ENCODE results near the gene CDKN2A. TPM values are rescaled to one million over a fixed set of nuclear protein-coding genes. Genes with fewer than 3 reads are reported as not detected.

The CDKN2A gene
- polyA plus RNA-seq, 6 donors from 2014 or later: 1.3 to 5.6 (median 4.6) TPM

- ATAC-seq (ENCODE audit: low read depth in 2 of 2) (no peak), DNase-seq (no peak)
- Mint-ChIP-seq H3K27me3 (peaks cover 61 to 81% (median 62%) of the 10 kb centered on the region in 3 donors), H3K27ac (no peak overlapping the region), H3K36me3 (peaks cover 0 to 7% of the 10 kb centered on the region in 2 donors), H3K4me3 (no peak overlapping the region), H3K4me1 (peaks cover 10 to 13% (median 12%) of the 10 kb centered on the region in 3 donors), H3K9me3 (peaks cover 0 to 15% (median 7%) of the 10 kb centered on the region in 7 donors)
Observed at GRCh38 chr9:21985964-21986667, 8.1 kb downstream of the CDKN2A start.

- ATAC-seq (ENCODE audit: low read depth in 2 of 2) (no peak), DNase-seq (no peak)
- Mint-ChIP-seq H3K4me1 (peaks cover 0 to 5% (median 1%) of the 10 kb centered on the region in 3 donors), H3K9me3 (peaks cover 0 to 7% (median 2%) of the 10 kb centered on the region in 7 donors), H3K4me3 (no peak overlapping the region), H3K27ac (no peak overlapping the region), H3K27me3 (peaks cover 55 to 75% (median 56%) of the 10 kb centered on the region in 3 donors), H3K36me3 (peaks cover 0 to 5% of the 10 kb centered on the region in 2 donors)
Observed at GRCh38 chr9:21984101-21984500, 10.1 kb downstream of the CDKN2A start.

- H3K4me3 Mint-ChIP-seq: no peak overlapping the region
- DNase-seq: no peak
- H3K9me3 Mint-ChIP-seq: peaks cover 0 to 7% (median 0%) of the 10 kb centered on the region in 7 donors
- H3K4me1 Mint-ChIP-seq: peaks cover 0 to 5% (median 1%) of the 10 kb centered on the region in 3 donors
- H3K27me3 Mint-ChIP-seq: peaks cover 55 to 75% (median 58%) of the 10 kb centered on the region in 3 donors
- peaks cover 0 to 11% of the 10 kb centered on the region in 2 donors for H3K36me3 Mint-ChIP-seq
- H3K27ac Mint-ChIP-seq: no peak overlapping the region
- peak; percentile 30 for ATAC-seq (ENCODE audit: low read depth in 2 of 2)
Observed at GRCh38 chr9:21983561-21983935, 10.6 kb downstream of the CDKN2A start.

- Mint-ChIP-seq H3K4me3 (no peak overlapping the region), H3K27me3 (peaks cover 52 to 74% (median 59%) of the 10 kb centered on the region in 3 donors), H3K27ac (no peak overlapping the region), H3K9me3 (peaks cover 0 to 7% (median 0%) of the 10 kb centered on the region in 7 donors), H3K36me3 (peaks cover 0 to 11% of the 10 kb centered on the region in 2 donors), H3K4me1 (peaks cover 0 to 5% (median 1%) of the 10 kb centered on the region in 3 donors)
- ATAC-seq (ENCODE audit: low read depth in 2 of 2): no peak
- DNase-seq: no peak
Observed at GRCh38 chr9:21982861-21983560, 11.2 kb downstream of the CDKN2A start.

DNA sequence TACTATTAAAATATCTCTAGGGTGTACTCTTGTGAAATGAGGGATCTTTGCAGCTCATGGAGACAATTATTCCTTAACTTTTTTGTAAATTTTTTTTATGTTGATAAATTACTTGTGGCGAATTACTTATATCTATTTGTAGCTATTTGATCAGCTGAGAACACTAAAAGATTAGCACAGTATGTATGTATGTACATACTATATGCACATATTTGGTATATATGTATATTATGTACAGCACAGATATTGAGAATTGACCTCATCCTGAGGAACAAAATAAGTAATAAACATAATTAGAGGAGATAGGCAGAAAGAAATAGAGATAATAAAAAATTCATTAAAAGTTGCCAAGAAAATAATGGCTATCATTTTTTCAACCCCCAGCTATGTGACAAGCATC, 11.8 kb downstream of the CDKN2A start:
- H3K36me3 Mint-ChIP-seq: peaks cover 0 to 11% of the 10 kb centered on the region in 2 donors
- peaks cover 0 to 7% (median 0%) of the 10 kb centered on the region in 7 donors for H3K9me3 Mint-ChIP-seq
- H3K27ac Mint-ChIP-seq: no peak overlapping the region
- peaks cover 0 to 5% (median 1%) of the 10 kb centered on the region in 3 donors for H3K4me1 Mint-ChIP-seq
- ATAC-seq (ENCODE audit: low read depth in 2 of 2): no peak
- peaks cover 53 to 75% (median 59%) of the 10 kb centered on the region in 3 donors for H3K27me3 Mint-ChIP-seq
- H3K4me3 Mint-ChIP-seq: no peak overlapping the region
- DNase-seq: no peak

- H3K4me3 Mint-ChIP-seq: peak overlapping the region in 3 of 8 donors; percentile 20 to 80 (median 57)
- H3K27me3 Mint-ChIP-seq: peaks cover 68 to 78% (median 78%) of the 10 kb centered on the region in 3 donors
- peaks cover 0 to 30% (median 9%) of the 10 kb centered on the region in 7 donors for H3K9me3 Mint-ChIP-seq
- DNase-seq: no peak
- ATAC-seq (ENCODE audit: low read depth in 2 of 2): no peak
- H3K27ac Mint-ChIP-seq: no peak overlapping the region
- H3K4me1 Mint-ChIP-seq: peaks cover 16 to 32% (median 29%) of the 10 kb centered on the region in 3 donors
- peaks cover 3 to 28% of the 10 kb centered on the region in 2 donors for H3K36me3 Mint-ChIP-seq
Observed at GRCh38 chr9:21976334-21976875, 17.8 kb downstream of the CDKN2A start.

- DNase-seq: peak; percentile 31
- Mint-ChIP-seq H3K27me3 (peaks cover 78 to 86% (median 83%) of the 10 kb centered on the region in 3 donors), H3K4me3 (peak overlapping the region; percentile 75 to 94 (median 89)), H3K9me3 (peaks cover 0 to 40% (median 19%) of the 10 kb centered on the region in 7 donors), H3K27ac (peak overlapping the region in 4 of 6 donors; percentile 9 to 94 (median 68)), H3K4me1 (peaks cover 20 to 32% (median 31%) of the 10 kb centered on the region in 3 donors), H3K36me3 (peaks cover 3 to 37% of the 10 kb centered on the region in 2 donors)
- ATAC-seq (ENCODE audit: low read depth in 2 of 2): peak; percentile 55 to 68
Observed at GRCh38 chr9:21974722-21975409, 19.3 kb downstream of the CDKN2A start.

GRCh38 chr9:21974343-21974721, 19.9 kb downstream of the CDKN2A start:
- ATAC-seq (ENCODE audit: low read depth in 2 of 2): no peak
- Mint-ChIP-seq H3K27ac (peak overlapping the region in 5 of 6 donors; percentile 63 to 84 (median 72)), H3K9me3 (peaks cover 0 to 42% (median 23%) of the 10 kb centered on the region in 7 donors)

DNA sequence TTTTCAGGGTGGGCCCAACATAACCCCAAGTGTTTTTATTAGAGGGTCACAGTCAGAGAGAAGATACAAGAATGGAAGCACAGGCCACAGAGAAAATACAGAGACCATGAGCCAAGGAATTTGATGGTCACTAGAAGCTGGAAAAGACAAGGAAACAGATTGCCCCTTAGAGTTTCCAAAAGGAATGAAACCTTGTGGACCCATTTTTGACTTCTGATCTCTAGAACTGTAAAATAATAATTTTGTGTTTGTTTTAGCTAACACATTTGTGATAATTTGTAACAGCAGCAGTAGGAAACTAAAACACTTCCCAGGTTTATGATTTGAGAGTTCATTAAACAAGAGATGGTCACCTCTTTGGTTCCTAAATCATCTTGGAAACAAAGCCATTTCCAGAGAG, 21.8 kb downstream of the CDKN2A start:
- ATAC-seq (ENCODE audit: low read depth in 2 of 2) (no peak), DNase-seq (no peak)
- H3K36me3 Mint-ChIP-seq: peaks cover 11 to 38% of the 10 kb centered on the region in 2 donors
- peaks cover 6 to 49% (median 35%) of the 10 kb centered on the region in 7 donors for H3K9me3 Mint-ChIP-seq
- peak overlapping the region in 2 of 8 donors; percentile 35 to 68 for H3K4me3 Mint-ChIP-seq
- H3K27ac Mint-ChIP-seq: no peak overlapping the region
- peaks cover 26 to 44% (median 41%) of the 10 kb centered on the region in 3 donors for H3K4me1 Mint-ChIP-seq
- peaks cover 77 to 87% (median 85%) of the 10 kb centered on the region in 3 donors for H3K27me3 Mint-ChIP-seq

More at GRCh38 chr9:21974343-21974721, 19.9 kb downstream of the CDKN2A start:
- peak overlapping the region; percentile 75 to 94 (median 89) for H3K4me3 Mint-ChIP-seq
- H3K36me3 Mint-ChIP-seq: peaks cover 3 to 37% of the 10 kb centered on the region in 2 donors
- no peak for DNase-seq
- peaks cover 20 to 34% (median 32%) of the 10 kb centered on the region in 3 donors for H3K4me1 Mint-ChIP-seq
- peaks cover 78 to 84% (median 82%) of the 10 kb centered on the region in 3 donors for H3K27me3 Mint-ChIP-seq

DNA sequence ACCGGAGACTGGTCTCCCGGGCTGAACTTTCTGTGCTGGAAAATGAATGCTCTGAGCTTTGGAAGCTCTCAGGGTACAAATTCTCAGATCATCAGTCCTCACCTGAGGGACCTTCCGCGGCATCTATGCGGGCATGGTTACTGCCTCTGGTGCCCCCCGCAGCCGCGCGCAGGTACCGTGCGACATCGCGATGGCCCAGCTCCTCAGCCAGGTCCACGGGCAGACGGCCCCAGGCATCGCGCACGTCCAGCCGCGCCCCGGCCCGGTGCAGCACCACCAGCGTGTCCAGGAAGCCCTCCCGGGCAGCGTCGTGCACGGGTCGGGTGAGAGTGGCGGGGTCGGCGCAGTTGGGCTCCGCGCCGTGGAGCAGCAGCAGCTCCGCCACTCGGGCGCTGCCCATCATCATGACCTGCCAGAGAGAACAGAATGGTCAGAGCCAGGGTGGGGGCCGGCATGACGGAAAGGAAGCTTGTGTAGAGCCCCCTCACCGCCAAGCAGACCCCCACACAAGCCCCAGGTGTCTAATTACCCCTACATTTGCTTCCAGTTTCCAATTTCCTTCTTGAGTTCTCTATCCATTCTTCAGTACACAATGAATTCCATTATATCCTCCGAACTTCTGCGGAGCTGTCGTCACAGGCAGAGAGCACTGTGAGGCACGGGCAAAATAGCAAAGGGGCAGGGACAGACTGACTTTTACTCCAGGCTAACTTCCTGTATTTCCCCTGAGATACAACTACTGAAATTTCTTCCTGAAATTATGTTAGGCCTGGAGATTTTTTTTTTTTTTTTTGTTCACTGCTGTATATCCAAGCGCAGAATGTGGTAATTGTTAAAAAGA, 23.2 kb downstream of the CDKN2A start:
- Mint-ChIP-seq H3K36me3 (peaks cover 13 to 46% of the 10 kb centered on the region in 2 donors), H3K9me3 (peaks cover 6 to 56% (median 39%) of the 10 kb centered on the region in 7 donors), H3K4me3 (peak overlapping the region in 5 of 8 donors; percentile 41 to 87 (median 64)), H3K27ac (peak overlapping the region in 4 of 6 donors; percentile 7 to 97 (median 89)), H3K4me1 (peaks cover 26 to 45% (median 43%) of the 10 kb centered on the region in 3 donors), H3K27me3 (peaks cover 87 to 89% (median 89%) of the 10 kb centered on the region in 3 donors)
- DNase-seq (no peak), ATAC-seq (ENCODE audit: low read depth in 2 of 2) (no peak)

- Mint-ChIP-seq H3K36me3 (peaks cover 16 to 51% of the 10 kb centered on the region in 2 donors), H3K4me1 (peaks cover 31 to 45% (median 44%) of the 10 kb centered on the region in 3 donors)
Observed at GRCh38 chr9:21969951-21970799, 24.0 kb downstream of the CDKN2A start.

More at GRCh38 chr9:21969951-21970799, 24.0 kb downstream of the CDKN2A start:
- peak overlapping the region in 6 of 8 donors; percentile 32 to 80 (median 52) for H3K4me3 Mint-ChIP-seq
- ATAC-seq (ENCODE audit: low read depth in 2 of 2): no peak
- no peak for DNase-seq
- H3K9me3 Mint-ChIP-seq: peaks cover 11 to 63% (median 43%) of the 10 kb centered on the region in 7 donors
- peak overlapping the region in 5 of 6 donors; percentile 7 to 97 (median 61) for H3K27ac Mint-ChIP-seq
- peaks cover 87 to 90% (median 89%) of the 10 kb centered on the region in 3 donors for H3K27me3 Mint-ChIP-seq

Measured in naive B cell (primary cell).